Gastrocnemius medialis (tissue), 4 donors: Measurements from ENCODE around the gene MTG1.

Experiments
- POLR2A ChIP-seq, 2 donors: fragments of 450-650 bp; IDR thresholded peaks; one replicate each; pipeline ENCODE4 v1.6.1; 2017; ENCODE audit warnings: antibody characterized with exemption in 2 of 2, mild to moderate bottlenecking in 2 of 2, moderate library complexity in 2 of 2
- TF ChIP-seq, protein P1 (sequence below), 5 experiments: fragments of 450-650 bp in 3 of 5; fragments of 200-600 bp in 2 of 5; sonication (generic) in 2 of 5; IDR thresholded peaks in 4 of 5; conservative IDR thresholded peaks in 1 of 5; 1 replicate in 4 of 5; 2 replicates in 1 of 5; pipeline ENCODE4 v1.5.1; 2016 to 2019; ENCODE audit warnings: antibody characterized with exemption in 5 of 5, mild to moderate bottlenecking in 3 of 5, moderate library complexity in 3 of 5

DNA sequence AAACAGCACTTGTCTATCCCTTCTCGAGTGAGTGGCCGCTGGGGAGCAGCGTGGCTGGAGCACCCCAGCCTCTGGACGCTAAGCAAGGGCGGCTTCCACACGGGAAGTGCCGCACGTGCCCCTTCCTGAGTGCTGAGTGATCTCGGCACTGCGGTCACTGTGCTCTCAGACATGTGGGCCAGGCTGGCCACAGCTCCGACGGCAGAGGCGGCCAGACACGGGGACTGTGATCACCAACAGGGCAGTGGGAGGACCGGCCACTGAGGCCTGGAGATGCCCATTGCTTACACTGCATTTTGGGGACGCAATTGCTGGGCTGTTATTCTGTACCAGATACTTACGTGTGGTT is 27.9 kb upstream of the MTG1 start:
- TF ChIP-seq, protein P1, sequence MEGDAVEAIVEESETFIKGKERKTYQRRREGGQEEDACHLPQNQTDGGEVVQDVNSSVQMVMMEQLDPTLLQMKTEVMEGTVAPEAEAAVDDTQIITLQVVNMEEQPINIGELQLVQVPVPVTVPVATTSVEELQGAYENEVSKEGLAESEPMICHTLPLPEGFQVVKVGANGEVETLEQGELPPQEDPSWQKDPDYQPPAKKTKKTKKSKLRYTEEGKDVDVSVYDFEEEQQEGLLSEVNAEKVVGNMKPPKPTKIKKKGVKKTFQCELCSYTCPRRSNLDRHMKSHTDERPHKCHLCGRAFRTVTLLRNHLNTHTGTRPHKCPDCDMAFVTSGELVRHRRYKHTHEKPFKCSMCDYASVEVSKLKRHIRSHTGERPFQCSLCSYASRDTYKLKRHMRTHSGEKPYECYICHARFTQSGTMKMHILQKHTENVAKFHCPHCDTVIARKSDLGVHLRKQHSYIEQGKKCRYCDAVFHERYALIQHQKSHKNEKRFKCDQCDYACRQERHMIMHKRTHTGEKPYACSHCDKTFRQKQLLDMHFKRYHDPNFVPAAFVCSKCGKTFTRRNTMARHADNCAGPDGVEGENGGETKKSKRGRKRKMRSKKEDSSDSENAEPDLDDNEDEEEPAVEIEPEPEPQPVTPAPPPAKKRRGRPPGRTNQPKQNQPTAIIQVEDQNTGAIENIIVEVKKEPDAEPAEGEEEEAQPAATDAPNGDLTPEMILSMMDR (IDR thresholded peaks at IDR 0.05 in 4 of 5, conservative IDR thresholded peaks at IDR 0.05 in 1 of 5), result no peak
- TF ChIP-seq POLR2A (IDR thresholded peaks at IDR 0.05), result no peak
